GM19023 (cell line): Measurements from ENCODE around the gene IL4R.

ENCODE experiments used
- ATAC-seq: cut with Tn5 transposase; IDR thresholded peaks from one replicate; pipeline ENCODE4 v1.9.1; 2021; ENCODE audit warnings: mild to moderate bottlenecking, moderate library complexity; ENCODE audit not compliant: unreplicated experiment

IL4R gene

DNA sequence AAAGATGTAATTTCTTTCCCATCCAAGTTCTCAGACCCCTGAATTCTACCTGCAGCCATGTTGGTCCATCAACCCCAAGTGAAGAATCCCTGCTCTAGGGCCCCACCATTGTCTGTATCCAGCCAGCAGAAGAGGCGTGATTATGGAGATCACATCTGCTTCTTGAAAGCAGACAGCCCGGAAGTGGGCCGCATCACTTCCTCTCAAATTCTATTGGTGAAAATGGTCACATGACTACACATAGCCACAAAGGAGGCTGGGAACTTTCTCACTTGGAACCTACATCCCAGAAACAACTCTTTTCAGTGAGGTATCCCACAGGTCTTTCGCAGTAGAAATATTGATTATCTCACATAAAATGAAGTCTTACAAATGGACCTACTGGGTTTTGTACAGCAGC, 40.1 kb downstream of the IL4R start:
- no peak for ATAC-seq

GRCh38 chr16:27355610-27356009, 41.8 kb downstream of the IL4R start:
- ATAC-seq: no peak

DNA sequence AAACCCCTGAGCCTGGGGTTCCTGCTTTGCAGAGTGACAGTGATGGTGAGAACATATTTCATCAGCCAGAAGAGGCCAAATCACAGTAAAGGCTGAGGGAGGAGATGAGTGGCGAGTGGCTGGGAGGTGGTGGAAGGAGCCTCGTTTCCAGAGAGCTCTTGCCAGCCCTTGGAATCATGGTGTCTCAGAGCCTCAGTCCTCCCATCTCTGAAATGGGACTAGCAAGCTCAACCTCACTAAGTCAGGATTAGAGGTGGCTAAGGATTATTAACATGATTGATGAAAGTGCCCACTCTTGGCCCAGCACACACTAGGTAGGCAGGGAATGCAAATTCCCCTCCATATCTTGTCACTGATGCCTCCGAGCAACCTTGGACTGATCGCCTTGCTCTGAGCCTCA, 43.0 kb downstream of the IL4R start:
- no peak for ATAC-seq

- ATAC-seq: no peak
Observed at GRCh38 chr16:27359051-27359450, 45.3 kb downstream of the IL4R start.

DNA sequence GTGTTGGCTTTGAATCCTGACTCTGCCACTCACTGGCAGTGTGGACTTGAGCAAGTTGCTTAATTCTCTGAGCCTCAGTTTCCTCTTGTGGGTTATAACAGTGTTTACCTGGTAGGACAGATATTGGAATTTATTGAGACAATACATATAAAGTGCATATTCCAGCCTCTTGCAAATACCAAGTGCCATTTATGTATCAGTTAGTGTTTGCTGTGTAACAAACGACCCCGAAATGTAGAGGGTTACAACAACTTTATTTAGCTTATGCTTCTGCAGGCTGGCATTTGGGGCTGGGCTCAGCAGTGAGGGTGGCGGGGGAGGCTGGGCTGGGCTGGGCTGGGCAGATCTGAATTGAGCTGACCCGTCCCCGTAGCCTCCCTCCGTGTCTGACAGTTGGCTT, 45.8 kb downstream of the IL4R start:
- no peak for ATAC-seq

- no peak for ATAC-seq
Observed at GRCh38 chr16:27361987-27362386, 48.2 kb downstream of the IL4R start.

DNA sequence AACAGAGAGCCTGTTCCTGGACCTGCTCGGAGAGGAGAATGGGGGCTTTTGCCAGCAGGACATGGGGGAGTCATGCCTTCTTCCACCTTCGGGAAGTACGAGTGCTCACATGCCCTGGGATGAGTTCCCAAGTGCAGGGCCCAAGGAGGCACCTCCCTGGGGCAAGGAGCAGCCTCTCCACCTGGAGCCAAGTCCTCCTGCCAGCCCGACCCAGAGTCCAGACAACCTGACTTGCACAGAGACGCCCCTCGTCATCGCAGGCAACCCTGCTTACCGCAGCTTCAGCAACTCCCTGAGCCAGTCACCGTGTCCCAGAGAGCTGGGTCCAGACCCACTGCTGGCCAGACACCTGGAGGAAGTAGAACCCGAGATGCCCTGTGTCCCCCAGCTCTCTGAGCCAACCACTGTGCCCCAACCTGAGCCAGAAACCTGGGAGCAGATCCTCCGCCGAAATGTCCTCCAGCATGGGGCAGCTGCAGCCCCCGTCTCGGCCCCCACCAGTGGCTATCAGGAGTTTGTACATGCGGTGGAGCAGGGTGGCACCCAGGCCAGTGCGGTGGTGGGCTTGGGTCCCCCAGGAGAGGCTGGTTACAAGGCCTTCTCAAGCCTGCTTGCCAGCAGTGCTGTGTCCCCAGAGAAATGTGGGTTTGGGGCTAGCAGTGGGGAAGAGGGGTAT, 48.9 kb downstream of the IL4R start:
- no peak for ATAC-seq

- ATAC-seq: no peak
Observed at GRCh38 chr16:27363246-27363632, 49.5 kb downstream of the IL4R start.

DNA sequence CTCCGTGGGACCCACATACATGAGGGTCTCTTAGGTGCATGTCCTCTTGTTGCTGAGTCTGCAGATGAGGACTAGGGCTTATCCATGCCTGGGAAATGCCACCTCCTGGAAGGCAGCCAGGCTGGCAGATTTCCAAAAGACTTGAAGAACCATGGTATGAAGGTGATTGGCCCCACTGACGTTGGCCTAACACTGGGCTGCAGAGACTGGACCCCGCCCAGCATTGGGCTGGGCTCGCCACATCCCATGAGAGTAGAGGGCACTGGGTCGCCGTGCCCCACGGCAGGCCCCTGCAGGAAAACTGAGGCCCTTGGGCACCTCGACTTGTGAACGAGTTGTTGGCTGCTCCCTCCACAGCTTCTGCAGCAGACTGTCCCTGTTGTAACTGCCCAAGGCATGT, 50.0 kb downstream of the IL4R start:
- no peak for ATAC-seq

DNA sequence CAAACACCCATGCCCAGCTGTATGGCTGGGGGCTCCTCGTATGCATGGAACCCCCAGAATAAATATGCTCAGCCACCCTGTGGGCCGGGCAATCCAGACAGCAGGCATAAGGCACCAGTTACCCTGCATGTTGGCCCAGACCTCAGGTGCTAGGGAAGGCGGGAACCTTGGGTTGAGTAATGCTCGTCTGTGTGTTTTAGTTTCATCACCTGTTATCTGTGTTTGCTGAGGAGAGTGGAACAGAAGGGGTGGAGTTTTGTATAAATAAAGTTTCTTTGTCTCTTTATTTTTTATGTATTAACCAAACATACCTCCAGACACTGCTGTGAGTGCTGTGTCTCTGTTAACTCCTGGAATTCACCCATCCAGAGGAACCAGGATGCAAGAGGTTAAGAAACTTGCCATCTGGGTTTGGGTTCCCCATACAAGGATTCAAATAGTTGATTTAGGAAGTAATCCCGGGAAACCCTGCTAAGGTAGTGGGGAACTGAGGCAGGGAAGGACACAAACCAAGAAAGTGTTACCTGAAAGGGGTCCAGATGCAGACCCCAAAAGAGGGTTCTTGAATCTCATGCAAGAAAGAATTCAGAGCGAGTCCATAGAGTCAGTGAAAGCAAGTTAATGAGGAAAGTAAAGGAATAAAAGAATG, 50.8 kb downstream of the IL4R start:
- ATAC-seq: no peak

GRCh38 chr16:27365142-27366089, 51.6 kb downstream of the IL4R start:
- ATAC-seq: no peak

GRCh38 chr16:27366687-27367460, 53.1 kb downstream of the IL4R start:
- peak; percentile 27 for ATAC-seq

DNA sequence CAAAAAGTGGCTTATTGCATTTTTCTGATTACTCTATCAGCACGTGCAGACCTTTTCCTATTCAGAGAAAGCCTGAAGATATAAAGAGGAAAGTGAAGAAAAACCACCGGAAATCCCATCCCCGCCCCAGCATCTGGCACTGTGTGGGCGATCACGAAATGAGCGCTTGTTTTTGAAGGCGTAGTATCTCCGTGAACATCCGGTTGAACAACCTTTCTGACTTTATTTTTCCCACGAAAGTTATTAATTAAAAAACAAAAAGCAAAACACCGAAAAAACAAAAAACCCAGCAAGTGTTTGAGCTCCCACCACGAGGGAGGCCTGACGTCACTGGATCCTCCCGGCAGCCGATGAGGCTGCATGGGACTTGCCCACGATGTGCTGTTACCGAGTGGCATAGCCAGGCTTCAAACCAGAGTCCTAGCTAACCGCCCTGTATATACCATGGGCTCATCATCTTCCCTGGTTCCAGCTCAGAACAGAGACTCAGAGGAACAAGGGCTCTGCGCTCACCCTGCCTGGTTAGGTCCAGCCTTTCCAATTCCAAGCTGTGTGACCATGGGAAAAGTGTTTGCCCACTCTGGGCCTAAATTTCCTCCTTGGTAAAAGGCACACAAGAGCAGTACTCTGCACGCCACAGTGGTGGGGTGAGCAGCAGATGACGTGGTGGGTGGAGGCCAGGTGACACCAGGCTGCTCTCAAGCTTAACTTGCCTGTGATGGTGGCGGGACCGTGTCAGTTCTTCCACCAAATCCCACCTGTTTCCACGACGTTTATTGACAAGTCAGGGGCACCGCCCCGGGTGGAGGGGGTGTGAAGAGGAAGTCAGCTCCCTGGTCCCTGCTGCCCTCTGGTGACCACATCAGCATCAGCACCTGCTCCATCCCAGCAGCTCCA, 53.9 kb downstream of the IL4R start:
- ATAC-seq: peak; percentile 69

DNA sequence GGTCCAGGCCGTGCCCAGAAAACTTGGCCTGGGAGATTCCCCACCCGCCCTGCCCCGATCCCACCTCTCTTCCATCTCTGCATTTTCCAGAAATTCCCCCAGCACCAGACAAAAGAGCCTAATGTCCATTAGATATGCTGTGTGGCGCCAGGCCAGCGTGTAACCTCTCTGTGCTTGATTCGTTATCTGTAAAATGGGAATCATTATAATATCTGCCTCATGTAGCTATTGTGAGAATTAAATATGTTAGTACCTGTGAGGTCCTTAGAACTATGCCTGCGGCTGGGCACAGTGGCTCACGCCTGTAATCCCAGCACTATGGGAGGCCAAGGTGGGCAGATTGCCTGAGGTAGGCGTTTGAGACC, 54.6 kb downstream of the IL4R start:
- ATAC-seq: no peak

DNA sequence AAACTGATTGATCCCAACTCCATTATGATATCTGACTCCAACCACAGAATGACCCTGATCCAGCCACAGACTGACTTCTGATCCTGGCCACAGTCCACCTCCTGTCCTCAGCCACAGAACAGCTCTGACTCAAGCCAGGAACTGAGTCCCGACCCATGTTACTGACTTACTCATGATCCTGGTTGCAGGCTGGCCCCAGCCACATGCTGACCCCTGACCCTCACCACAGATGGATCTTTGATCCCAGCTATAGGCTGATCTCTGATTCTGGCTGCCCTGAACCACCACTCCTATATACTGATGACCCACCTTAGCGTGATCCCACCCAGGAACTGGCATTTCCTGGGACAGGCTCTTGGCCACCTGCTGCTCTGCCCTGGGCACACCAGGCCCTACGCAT, 56.0 kb downstream of the IL4R start:
- ATAC-seq: no peak

DNA sequence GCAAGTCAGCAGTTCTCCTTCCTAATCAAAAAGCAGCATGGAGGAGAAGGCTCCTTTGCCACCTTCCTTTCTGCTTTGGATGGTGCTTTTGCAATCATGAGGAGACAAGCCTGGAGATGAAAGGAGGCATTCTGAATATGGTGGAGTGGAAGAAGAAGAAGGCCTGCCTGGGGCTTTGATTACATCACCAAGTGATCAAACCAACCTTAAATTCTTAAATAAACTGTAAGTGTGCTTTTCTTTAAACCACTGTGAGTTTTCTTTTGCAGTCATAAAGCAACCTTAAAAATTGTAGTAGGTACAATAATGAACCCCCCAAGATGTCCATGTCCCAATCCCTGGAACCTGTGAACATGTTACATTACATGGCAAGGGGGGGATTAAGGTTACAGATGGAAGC, 56.5 kb downstream of the IL4R start:
- ATAC-seq: no peak

GRCh38 chr16:27373312-27373711, 59.5 kb downstream of the IL4R start:
- no peak for ATAC-seq

DNA sequence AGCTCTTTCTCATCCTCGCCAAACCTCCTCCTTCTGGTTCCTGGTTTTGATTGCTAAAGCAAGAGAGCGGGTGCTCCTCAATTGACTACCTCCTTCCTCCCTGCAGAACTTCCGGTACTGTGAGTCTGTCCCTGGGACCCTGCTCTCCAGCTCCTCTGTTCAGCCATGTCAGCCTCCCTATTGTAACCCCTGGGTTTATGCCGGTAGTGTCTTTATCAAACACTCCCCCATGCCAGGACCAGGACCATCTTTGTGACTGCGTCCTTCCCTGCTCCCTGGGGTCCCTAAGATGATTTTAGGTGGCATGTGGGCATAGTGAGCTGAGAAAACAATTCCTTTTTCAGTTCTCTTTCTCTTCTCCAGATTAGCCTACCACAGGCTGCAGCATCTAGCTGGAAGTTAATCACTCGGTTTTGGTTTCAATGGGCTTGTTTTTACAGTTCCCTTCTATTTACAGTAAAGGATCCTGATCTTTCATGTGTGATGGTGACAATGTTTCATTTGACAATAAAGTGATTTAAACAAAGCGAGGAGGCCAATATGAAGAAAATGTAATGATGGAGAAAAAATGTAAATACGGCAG, 60.5 kb downstream of the IL4R start:
- peak; percentile 18 for ATAC-seq

DNA sequence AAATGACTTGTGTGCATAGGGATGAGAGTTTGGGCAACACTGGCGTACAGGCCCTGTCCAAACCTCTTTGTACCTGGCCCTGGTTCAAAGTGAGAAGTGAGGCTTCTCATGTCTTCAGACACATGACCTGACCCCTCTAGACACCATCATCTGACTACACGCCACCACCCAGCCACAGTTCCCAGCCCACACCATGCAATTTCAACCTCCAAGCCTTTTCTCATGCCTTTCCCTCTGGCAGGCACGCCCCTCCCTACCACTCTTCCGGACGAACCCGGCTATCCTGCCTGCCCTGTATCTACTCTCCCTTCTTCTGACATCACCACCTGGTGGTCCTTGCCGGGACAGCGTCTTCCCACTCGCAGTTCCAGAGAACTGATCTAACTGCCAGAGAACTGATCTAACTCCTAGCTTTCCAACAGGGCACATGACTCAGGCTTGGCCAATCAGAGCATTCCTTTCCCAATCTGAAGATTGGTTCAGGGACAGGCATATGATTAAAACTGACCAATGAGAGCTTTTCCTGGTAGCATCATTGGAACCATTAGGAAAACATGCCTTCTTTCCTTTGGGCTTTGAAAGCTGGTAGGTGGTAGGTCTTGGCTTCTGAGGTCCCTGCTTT, 61.1 kb downstream of the IL4R start:
- peak; percentile 42 for ATAC-seq
